Activated CD4-positive, alpha-beta T cell treated with anti-CD3 and anti-CD28 coated beads, Interleukin-2, amount 50 U/mL, for 24 hours (primary cell): ENCODE data around the gene VSX2.
A peak's percentile ranks its signal among the peaks of the same experiment; 100 is the strongest.

Experiments
- DNase-seq, 2 donors: peaks; one replicate each; pipeline ENCODE4 v3.0.0-alpha.2; 2020; ENCODE audit warnings: low read depth in 1 of 2, low spot score in 1 of 2

VSX2 gene

DNA sequence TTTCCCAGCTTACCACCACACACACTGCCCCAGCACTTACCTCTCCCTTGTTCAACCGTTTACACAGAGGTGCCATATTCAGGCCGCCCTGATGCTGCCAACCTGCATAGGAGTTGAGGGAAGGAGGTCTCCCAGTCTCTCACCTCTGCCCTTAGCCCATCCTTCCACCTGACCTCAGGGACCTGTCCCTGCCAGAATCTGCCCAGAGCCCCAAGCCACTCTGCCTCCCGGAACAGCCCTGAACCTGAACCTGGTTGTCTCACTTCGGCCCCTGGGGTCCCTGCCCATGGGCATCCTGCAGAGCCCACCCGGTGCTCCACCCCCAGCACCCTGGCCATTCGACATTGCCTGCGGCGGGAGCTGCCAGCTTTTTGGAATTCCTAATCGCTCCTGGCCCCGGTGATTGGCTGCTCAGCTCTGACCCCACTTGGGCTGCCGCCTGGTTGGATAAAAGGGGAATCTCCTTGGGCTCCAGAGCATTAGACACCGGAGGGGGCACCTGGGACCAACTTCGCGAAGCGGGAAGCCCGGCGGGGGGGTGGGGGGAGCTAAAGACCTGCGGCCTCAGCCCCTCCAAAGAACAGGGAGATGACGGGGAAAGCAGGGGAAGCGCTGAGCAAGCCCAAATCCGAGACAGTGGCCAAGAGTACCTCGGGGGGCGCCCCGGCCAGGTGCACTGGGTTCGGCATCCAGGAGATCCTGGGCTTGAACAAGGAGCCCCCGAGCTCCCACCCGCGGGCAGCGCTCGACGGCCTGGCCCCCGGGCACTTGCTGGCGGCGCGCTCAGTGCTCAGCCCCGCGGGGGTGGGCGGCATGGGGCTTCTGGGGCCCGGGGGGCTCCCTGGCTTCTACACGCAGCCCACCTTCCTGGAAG lies at the start of gene VSX2:
TSS of gene VSX2 (plus strand) at position 476 of the 874 bp plus-strand sequence. CDS start at position 589, 113 bp downstream.
- DNase-seq: no peak

GRCh38 chr14:74190927-74191575 lies 48.2 kb upstream of the VSX2 start:
- no peak for DNase-seq

GRCh38 chr14:74194506-74195274 lies 44.6 kb upstream of the VSX2 start:
- no peak for DNase-seq

- no peak for DNase-seq
These were observed 43.6 kb upstream of the VSX2 start for GRCh38 chr14:74195623-74196022.

DNA sequence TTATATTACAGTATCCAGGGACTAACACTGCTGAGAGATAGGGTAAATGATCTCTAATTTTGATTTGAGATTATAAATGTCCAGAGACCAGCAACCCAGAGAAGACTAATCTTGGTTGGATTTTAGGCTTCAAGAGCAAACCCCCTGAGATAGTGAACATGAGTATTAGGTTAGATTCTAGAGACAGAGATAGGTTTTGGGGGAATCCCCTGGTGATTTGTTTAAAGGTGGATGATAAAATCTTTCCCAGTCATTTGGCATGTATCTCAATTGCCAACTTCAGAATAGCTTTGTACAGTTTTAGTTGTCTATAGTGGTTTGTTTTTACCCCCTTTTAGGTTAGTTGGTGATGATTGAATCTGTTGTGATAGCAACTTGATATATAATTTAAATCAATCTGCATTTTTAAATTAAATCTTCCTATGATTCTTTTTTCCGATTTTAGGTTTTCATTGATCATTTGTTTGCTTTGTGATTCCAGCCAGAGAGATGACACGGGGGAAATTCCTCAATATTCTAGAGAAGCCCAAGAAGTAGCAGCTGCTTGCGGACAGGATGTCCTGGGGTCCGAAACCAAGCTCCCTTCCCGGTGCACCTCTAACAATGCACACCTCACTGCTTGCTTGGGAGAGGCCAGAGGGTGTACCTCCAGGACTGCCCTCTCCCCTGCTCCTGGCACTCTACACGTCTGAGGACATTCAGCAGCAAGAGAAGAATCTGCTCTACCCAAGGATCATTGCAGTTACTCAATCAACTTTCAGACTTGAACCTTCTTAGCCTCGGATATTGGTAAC lies 40.6 kb upstream of the VSX2 start:
- DNase-seq: no peak

- DNase-seq: no peak
These were observed 37.1 kb upstream of the VSX2 start for GRCh38 chr14:74202113-74202512.

GRCh38 chr14:74203639-74204038 lies 35.6 kb upstream of the VSX2 start:
- DNase-seq: no peak

GRCh38 chr14:74204491-74204890 lies 34.8 kb upstream of the VSX2 start:
- no peak for DNase-seq

GRCh38 chr14:74205882-74206281 lies 33.4 kb upstream of the VSX2 start:
- DNase-seq: no peak

- no peak for DNase-seq
These were observed 31.3 kb upstream of the VSX2 start for GRCh38 chr14:74207943-74208342.

DNA sequence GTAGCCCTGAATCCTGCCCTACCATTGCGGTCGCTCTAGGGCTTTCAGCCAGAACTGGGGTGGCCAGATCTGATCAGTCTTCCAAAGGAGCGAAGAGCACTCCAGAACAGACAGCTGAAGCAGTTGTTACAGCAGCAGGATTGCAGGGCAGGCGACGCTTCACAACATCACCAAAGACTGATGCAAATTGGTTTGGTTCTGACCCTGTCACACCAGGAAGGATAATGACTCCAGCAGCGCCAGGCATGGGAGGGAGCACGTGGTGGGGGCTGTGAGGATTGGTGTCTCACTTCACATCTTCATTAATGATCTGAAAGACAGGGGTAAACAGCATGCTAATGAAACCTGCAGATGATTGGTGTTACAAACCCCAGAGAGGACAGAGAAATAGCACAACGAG lies 30.6 kb upstream of the VSX2 start:
- no peak for DNase-seq

DNA sequence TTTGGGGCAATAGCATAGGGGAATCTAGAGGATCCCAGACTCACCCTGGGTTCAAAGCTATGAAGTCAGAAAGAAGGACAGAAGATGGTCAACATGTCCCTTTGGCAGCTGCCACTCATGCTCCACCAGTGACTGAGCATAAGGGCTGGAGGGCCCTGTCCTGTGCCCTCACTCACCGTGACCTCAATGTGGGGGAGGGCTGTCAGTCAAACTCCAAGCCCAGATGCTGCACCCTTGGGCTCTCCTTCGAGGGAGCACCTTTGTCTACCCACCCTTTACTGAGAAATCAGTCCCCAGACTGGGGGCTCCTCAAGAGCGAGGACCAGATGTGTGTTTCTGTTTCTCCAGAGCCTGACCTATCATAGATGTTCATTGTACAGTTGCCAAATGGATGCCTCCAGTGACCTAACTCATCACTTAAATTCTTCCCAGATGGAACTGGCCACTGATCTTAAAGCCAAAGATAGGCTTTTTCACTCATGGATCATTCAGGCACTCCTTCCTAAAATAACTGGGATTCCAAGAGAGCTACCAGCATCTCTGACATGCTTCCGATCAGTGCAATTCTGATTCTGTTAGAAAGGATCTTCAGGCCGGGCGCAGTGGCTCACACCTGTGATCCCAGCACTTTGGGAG lies 27.2 kb upstream of the VSX2 start:
- DNase-seq: no peak

- no peak for DNase-seq
These were observed 25.1 kb upstream of the VSX2 start for GRCh38 chr14:74213907-74214803.

DNA sequence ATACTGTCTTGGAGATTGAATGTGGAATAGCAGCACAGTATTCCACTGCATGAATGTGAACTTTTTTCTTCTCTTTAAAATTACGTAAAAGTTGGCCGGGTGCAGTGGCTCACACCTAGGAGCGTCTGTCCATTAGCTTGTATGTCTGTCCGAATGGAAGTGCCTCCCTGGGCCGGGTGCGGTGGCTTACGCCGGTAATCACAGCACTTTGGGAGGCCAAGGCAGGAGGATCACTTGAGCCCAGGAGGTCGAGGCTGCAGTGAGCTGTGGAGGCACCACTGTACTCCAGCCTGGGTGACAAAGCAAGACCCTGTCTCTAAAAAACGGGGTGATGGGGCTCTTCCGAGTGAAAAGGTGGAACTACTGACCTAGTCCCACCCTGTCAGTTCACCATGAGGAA lies 22.6 kb upstream of the VSX2 start:
- DNase-seq: no peak

GRCh38 chr14:74217672-74218448 lies 21.4 kb upstream of the VSX2 start:
- DNase-seq: peak; percentile 60 to 68

DNA sequence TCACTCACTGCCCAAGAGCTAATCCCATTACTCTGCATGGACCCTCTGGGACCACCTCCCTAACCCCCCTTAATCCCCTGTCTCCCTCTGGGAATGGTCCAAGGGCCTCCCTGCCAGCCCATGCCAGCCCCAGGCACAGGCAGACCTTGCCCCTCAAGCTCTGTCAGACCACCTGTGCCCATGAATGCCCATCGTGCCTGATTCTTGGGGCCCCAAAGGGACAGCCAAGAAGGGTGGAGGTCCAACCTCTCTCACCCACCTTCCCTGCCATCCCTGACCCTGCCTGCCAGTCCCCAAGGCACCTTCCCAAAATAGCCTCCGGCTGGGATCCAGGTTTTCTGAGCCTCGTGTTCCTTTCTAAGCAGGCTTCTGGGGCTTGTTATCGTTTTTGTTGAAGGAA lies 20.8 kb upstream of the VSX2 start:
- no peak for DNase-seq

GRCh38 chr14:74219277-74220205 lies 19.7 kb upstream of the VSX2 start:
- no peak for DNase-seq

GRCh38 chr14:74220991-74221390 lies 18.3 kb upstream of the VSX2 start:
- DNase-seq: no peak
